SW480 (cell line): ENCODE results near the gene TKTL2.
"Not testable (repeated sequence)": the region's sequence is repeated elsewhere in the genome, so short reads cannot be mapped to it uniquely, and the experiment has no call there.

ENCODE experiments used
- DNase-seq: peaks from one replicate; pipeline ENCODE4 v3.0.0-alpha.2; 2016; ENCODE audit warnings: low spot score

The TKTL2 gene

DNA sequence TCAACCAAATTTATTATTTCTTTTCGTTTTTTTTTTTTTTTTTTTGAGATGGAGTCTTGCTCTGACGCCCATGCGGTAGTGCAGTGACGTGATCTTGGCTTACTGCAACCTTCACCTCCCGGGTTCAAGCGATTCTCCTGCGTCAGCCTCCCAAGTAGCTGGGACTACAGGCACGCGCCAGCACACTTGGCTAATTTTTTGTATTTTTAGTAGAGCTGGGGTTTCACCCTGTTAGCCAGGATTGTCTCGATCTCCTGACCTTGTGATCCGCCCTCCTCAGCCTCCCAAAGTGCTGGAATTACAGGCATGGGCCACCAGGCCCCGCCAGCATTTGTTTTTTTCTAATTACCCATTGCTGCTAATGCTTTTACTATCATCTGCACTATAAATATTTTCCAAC, 26.5 kb downstream of the TKTL2 start:
- not testable (repeated sequence) for DNase-seq

DNA sequence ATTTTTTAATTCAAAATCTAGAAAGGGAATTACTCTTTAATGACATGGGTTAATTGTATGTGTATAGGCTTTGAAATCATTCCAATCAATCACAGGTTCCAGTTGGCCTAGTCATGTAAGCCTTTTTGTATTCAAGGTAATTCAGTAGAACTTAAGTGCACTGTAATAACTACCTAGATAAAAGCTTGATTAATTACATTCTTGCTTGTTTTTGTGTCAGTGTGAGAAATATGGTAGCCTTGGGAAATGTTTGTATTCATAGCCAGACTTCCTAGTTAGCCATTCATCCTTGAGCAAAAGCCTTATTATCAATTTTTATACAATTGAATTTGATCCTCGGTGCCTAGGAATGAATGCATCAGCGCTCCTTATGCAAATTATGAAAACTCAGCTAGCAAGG, 33.5 kb downstream of the TKTL2 start:
- no peak for DNase-seq
